ENCODE data around the gene ZNF385B. TPM values are rescaled to one million over a fixed set of nuclear protein-coding genes. Genes with fewer than 3 reads are reported as not detected.

Gene ZNF385B
- total RNA-seq, 4 donors from 2014 or later: 0.51 to 2.9 (median 1.7) TPM

GRCh38 chr2:179488563-179488962, 372.8 kb downstream of the ZNF385B start:
- no peak for TF ChIP-seq CTCF (IDR thresholded peaks at IDR 0.05; ENCODE audit: low read depth)

GRCh38 chr2:179487010-179487731, 374.2 kb downstream of the ZNF385B start:
- TF ChIP-seq CTCF (IDR thresholded peaks at IDR 0.05; ENCODE audit: low read depth): no peak

- no peak for TF ChIP-seq CTCF (IDR thresholded peaks at IDR 0.05; ENCODE audit: low read depth)
These were observed 378.3 kb downstream of the ZNF385B start for GRCh38 chr2:179483131-179483530.

- no peak for TF ChIP-seq CTCF (IDR thresholded peaks at IDR 0.05; ENCODE audit: low read depth)
These were observed 381.5 kb downstream of the ZNF385B start for GRCh38 chr2:179479947-179480346.

GRCh38 chr2:179478771-179479170, 382.6 kb downstream of the ZNF385B start:
- TF ChIP-seq CTCF (IDR thresholded peaks at IDR 0.05; ENCODE audit: low read depth): no peak

- TF ChIP-seq CTCF (IDR thresholded peaks at IDR 0.05; ENCODE audit: low read depth): no peak
These were observed 390.4 kb downstream of the ZNF385B start for GRCh38 chr2:179470992-179471391.

- TF ChIP-seq CTCF (IDR thresholded peaks at IDR 0.05; ENCODE audit: low read depth): no peak
These were observed 391.3 kb downstream of the ZNF385B start for GRCh38 chr2:179470089-179470488.
